HG03064 (cell line): ENCODE results near the gene PHLDB2.

Experiments used
- ATAC-seq: cut with Tn5 transposase; IDR thresholded peaks from one replicate; pipeline ENCODE4 v1.9.1; 2021; ENCODE audit warnings: low read depth; ENCODE audit not compliant: unreplicated experiment

PHLDB2 gene

GRCh38 chr3:111848778-111849177 lies 10.3 kb upstream of the PHLDB2 start:
- ATAC-seq, result no peak

GRCh38 chr3:111850537-111850936 lies 8.5 kb upstream of the PHLDB2 start:
- no peak for ATAC-seq

GRCh38 chr3:111851511-111851954 lies 7.5 kb upstream of the PHLDB2 start:
- no peak for ATAC-seq

GRCh38 chr3:111852540-111852939 lies 6.5 kb upstream of the PHLDB2 start:
- ATAC-seq, result no peak

- no peak for ATAC-seq
Measured at GRCh38 chr3:111853068-111853467, 6.0 kb upstream of the PHLDB2 start.

- no peak for ATAC-seq
Measured at GRCh38 chr3:111854990-111855389, 4.1 kb upstream of the PHLDB2 start.

GRCh38 chr3:111856501-111856900 lies 2.6 kb upstream of the PHLDB2 start:
- ATAC-seq, result no peak

- ATAC-seq, result no peak
Measured at GRCh38 chr3:111857474-111857873, 1.6 kb upstream of the PHLDB2 start.

GRCh38 chr3:111858642-111859041 lies 423 bp upstream of the PHLDB2 start:
- no peak for ATAC-seq

- ATAC-seq, result peak; percentile 97
Measured at GRCh38 chr3:111859974-111860859, 1.2 kb downstream of the PHLDB2 start.

- ATAC-seq, result no peak
Measured at GRCh38 chr3:111861391-111861790, 2.3 kb downstream of the PHLDB2 start.

GRCh38 chr3:111862415-111862814 lies 3.4 kb downstream of the PHLDB2 start:
- ATAC-seq, result no peak

GRCh38 chr3:111862974-111863373 lies 3.9 kb downstream of the PHLDB2 start:
- no peak for ATAC-seq

- ATAC-seq, result no peak
Measured at GRCh38 chr3:111863942-111864694, 5.1 kb downstream of the PHLDB2 start.

- ATAC-seq, result no peak
Measured at GRCh38 chr3:111864821-111865656, 6.0 kb downstream of the PHLDB2 start.

- ATAC-seq, result no peak
Measured at GRCh38 chr3:111867889-111868426, 8.9 kb downstream of the PHLDB2 start.

GRCh38 chr3:111870620-111871019 lies 11.6 kb downstream of the PHLDB2 start:
- no peak for ATAC-seq

- ATAC-seq, result no peak
Measured at GRCh38 chr3:111871809-111872623, 13.0 kb downstream of the PHLDB2 start.

- ATAC-seq, result no peak
Measured at GRCh38 chr3:111872979-111873378, 13.9 kb downstream of the PHLDB2 start.
